PFSK-1 (cell line): ENCODE measurements around the gene CATSPERE.

Source experiments
- FOXP2 ChIP-seq: optimal IDR thresholded peaks from 2 replicates; pipeline ENCODE3; 2011; ENCODE audit warnings: borderline replicate concordance, control low read depth, inconsistent platforms; ENCODE audit not compliant: insufficient read depth; ENCODE audit errors: extremely low read length, extremely low read depth
- POLR2AphosphoS5 ChIP-seq: IDR thresholded peaks from 2 replicates; pipeline ENCODE4 v1.6.1; 2012; ENCODE audit warnings: low read depth, mild to moderate bottlenecking, control low read depth, low read length, moderate library complexity
- SIN3A ChIP-seq: IDR thresholded peaks from 2 replicates; pipeline ENCODE4 v1.6.1; 2012; ENCODE audit warnings: mild to moderate bottlenecking, low read length, moderate library complexity, borderline replicate concordance; ENCODE audit not compliant: insufficient read depth
- TAF1 ChIP-seq: IDR thresholded peaks from 2 replicates; pipeline ENCODE4 v1.6.1; 2012; ENCODE audit warnings: low read length, control low read depth, borderline replicate concordance; ENCODE audit not compliant: insufficient read depth
- TF ChIP-seq, protein P1 (sequence below), 2 experiments: IDR thresholded peaks; 2 replicates each; pipeline versions ENCODE4 v1.6.1 to v1.8.0; 2011 to 2012; ENCODE audit warnings: low read depth in 2 of 2, low read length in 2 of 2, control low read depth in 1 of 2, inconsistent platforms in 1 of 2, mild to moderate bottlenecking in 1 of 2, moderate library complexity in 1 of 2; ENCODE audit not compliant: insufficient read depth in 1 of 2

The CATSPERE gene

DNA sequence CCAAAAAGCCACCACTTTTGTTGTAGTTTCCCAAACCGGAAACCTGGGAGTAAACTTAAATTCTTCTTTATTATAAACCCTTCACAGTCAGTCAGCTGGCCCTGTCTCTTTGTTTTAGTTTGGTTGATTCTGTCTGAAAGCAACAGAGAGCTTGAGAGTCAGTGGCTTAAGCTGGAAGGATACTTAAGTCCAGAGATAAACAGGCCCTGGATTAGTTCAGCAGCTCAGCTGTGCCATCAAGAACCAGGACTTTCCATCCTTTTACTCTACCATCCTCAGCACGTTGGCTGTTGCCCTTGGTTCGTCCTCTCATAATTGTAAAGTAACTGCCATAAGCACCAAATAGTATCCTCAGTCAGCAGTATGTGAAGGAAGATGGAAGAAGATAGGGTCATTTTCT is 196.3 kb downstream of the CATSPERE start:
- TF ChIP-seq POLR2AphosphoS5 = no peak
- TF ChIP-seq, protein P1, sequence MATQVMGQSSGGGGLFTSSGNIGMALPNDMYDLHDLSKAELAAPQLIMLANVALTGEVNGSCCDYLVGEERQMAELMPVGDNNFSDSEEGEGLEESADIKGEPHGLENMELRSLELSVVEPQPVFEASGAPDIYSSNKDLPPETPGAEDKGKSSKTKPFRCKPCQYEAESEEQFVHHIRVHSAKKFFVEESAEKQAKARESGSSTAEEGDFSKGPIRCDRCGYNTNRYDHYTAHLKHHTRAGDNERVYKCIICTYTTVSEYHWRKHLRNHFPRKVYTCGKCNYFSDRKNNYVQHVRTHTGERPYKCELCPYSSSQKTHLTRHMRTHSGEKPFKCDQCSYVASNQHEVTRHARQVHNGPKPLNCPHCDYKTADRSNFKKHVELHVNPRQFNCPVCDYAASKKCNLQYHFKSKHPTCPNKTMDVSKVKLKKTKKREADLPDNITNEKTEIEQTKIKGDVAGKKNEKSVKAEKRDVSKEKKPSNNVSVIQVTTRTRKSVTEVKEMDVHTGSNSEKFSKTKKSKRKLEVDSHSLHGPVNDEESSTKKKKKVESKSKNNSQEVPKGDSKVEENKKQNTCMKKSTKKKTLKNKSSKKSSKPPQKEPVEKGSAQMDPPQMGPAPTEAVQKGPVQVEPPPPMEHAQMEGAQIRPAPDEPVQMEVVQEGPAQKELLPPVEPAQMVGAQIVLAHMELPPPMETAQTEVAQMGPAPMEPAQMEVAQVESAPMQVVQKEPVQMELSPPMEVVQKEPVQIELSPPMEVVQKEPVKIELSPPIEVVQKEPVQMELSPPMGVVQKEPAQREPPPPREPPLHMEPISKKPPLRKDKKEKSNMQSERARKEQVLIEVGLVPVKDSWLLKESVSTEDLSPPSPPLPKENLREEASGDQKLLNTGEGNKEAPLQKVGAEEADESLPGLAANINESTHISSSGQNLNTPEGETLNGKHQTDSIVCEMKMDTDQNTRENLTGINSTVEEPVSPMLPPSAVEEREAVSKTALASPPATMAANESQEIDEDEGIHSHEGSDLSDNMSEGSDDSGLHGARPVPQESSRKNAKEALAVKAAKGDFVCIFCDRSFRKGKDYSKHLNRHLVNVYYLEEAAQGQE (IDR thresholded peaks at IDR 0.05; ENCODE audit: insufficient read depth in 1 of 2, low read depth in 2 of 2, low read length in 2 of 2) = no peak
- TF ChIP-seq FOXP2 = no peak
- no peak for TF ChIP-seq TAF1
- no peak for TF ChIP-seq SIN3A

DNA sequence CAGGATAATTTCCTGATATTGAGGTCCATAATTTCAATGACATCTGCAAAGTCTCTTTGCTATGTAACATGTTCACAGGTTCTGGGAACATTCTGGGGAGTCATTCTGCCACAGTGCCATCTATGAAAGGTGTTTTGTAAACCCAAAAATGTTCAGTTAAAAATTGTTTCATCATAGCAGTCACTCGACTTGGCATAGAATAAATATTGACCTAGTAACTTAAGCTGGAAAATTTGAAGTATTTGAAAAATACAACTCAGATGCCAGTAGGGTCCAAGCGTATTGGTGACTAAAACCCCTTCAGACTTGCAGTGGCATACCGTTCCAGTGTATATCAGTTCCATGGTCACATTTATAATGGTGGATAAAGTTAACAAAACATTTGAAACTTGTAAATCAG is 198.6 kb downstream of the CATSPERE start:
- TF ChIP-seq POLR2AphosphoS5 (no peak), SIN3A (no peak), TAF1 (no peak), FOXP2 (no peak)
- TF ChIP-seq, protein P1 (IDR thresholded peaks at IDR 0.05; ENCODE audit: insufficient read depth in 1 of 2, low read depth in 2 of 2, low read length in 2 of 2) = no peak

DNA sequence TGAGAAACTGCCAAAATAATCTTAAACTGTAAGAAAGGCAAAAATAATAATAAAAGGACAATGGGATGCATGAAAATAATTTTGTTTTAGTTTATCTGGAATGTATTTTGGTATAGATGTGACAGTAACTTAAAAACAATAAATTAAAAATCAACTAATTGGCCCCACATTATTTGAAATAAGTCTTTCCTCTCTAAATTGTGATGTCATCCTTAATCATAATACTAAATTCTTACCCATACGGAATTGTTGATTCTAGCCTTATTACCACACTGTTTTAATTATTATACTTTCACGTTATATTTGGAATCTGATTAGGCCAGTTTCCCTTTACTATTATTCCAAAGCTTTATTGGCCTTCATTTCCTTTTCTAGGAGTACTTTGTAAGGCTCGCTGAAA is 199.5 kb downstream of the CATSPERE start:
- no peak for TF ChIP-seq SIN3A
- no peak for TF ChIP-seq FOXP2
- TF ChIP-seq POLR2AphosphoS5 = no peak
- no peak for TF ChIP-seq TAF1
- TF ChIP-seq, protein P1 (IDR thresholded peaks at IDR 0.05; ENCODE audit: insufficient read depth in 1 of 2, low read depth in 2 of 2, low read length in 2 of 2) = no peak

DNA sequence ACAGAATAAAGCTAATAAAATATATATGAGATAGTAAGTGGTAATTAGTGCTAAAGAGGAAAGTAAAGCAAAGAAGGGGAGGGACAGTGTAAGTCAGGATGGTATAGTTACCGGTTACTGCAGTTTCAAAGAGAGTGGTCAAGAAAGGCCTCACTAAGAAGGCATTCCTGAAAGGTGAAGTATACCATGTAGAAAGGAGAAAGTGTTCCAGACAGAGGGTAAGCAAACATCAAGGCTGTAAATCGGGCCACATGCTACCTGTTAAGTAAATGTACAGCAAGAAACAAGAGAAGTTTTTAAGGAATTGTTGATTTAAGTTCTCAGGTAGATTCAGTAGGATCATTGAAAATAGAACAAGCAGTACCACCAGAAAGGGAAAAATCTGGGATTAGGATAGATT is 201.5 kb downstream of the CATSPERE start:
- TF ChIP-seq SIN3A = no peak
- TF ChIP-seq FOXP2 = no peak
- TF ChIP-seq TAF1 = no peak
- TF ChIP-seq, protein P1 (IDR thresholded peaks at IDR 0.05; ENCODE audit: insufficient read depth in 1 of 2, low read depth in 2 of 2, low read length in 2 of 2) = no peak
- no peak for TF ChIP-seq POLR2AphosphoS5

DNA sequence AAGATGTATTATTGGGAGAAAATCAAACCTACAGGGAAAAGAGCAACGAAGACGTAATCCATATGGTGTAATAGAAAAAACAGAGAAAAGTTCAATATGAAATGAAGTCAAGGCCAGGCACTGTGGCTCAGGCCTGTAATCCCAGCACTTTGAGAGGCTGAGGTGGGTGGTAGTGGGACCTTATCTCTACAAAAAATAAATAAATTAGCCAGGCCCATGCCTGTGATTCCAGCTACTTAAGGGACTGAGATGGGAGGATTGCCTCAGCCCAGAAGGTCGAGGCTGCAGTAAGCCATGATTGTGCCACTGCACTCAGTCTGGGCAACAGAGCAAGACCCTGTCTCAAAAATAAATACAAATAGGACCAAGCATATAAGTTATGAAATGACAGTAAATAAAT is 203.3 kb downstream of the CATSPERE start:
- TF ChIP-seq FOXP2 = no peak
- TF ChIP-seq POLR2AphosphoS5 = no peak
- TF ChIP-seq TAF1 = no peak
- TF ChIP-seq, protein P1 (IDR thresholded peaks at IDR 0.05; ENCODE audit: insufficient read depth in 1 of 2, low read depth in 2 of 2, low read length in 2 of 2) = no peak
- TF ChIP-seq SIN3A = no peak
